Fibroblast of pulmonary artery (primary cell): Measurements from ENCODE around the gene TUBGCP6.

Source experiments
- DNase-seq: peaks from one replicate; pipeline ENCODE4 v3.0.0-alpha.2; 2010; ENCODE audit warnings: low read depth
- H3K4me3 ChIP-seq: replicated peaks from 2 replicates; pipeline ENCODE4 v1.5.1; 2011; ENCODE audit warnings: low read depth, mild to moderate bottlenecking, control low read depth, low read length, moderate library complexity
- TF ChIP-seq, protein P1 (sequence below): IDR thresholded peaks from 2 replicates; pipeline ENCODE4 v1.5.1; 2011; ENCODE audit warnings: mild to moderate bottlenecking, control low read depth, low read length, inconsistent platforms; ENCODE audit errors: missing control alignments

Gene TUBGCP6

DNA sequence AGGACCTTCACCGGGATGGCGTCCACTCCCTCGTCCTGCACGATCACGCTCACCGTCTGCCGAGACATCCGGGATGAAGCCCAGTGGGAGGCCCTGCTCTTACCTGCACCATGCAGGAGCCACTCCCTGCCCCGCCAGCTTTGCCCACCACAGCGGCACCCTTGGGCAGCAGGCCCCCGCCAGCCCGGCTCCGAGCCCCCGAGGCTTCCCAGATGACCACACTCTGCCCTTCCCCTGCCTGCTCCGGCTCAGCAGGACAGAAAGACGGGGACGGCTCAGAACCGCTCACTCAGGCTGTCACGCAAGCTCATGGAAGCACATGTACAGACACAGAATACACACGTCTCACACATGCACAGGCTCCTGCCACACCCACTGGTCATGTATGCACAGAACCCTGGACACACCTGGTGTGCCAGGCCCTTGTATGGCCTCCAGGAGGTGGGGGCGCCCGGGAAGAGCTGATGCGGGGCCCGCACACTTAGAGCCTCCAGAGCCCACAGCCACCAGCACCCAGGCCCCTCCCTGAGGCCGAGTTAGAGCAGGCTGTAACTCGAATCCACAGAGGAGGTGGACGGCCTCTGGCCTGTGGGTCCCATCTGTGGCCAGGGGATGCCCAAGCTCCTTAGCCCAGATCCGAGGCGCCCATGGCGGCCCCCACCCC lies 34.3 kb upstream of the TUBGCP6 start:
- no peak for DNase-seq
- H3K4me3 ChIP-seq, result no peak overlapping the region
- TF ChIP-seq, protein P1, sequence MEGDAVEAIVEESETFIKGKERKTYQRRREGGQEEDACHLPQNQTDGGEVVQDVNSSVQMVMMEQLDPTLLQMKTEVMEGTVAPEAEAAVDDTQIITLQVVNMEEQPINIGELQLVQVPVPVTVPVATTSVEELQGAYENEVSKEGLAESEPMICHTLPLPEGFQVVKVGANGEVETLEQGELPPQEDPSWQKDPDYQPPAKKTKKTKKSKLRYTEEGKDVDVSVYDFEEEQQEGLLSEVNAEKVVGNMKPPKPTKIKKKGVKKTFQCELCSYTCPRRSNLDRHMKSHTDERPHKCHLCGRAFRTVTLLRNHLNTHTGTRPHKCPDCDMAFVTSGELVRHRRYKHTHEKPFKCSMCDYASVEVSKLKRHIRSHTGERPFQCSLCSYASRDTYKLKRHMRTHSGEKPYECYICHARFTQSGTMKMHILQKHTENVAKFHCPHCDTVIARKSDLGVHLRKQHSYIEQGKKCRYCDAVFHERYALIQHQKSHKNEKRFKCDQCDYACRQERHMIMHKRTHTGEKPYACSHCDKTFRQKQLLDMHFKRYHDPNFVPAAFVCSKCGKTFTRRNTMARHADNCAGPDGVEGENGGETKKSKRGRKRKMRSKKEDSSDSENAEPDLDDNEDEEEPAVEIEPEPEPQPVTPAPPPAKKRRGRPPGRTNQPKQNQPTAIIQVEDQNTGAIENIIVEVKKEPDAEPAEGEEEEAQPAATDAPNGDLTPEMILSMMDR, result no peak

DNA sequence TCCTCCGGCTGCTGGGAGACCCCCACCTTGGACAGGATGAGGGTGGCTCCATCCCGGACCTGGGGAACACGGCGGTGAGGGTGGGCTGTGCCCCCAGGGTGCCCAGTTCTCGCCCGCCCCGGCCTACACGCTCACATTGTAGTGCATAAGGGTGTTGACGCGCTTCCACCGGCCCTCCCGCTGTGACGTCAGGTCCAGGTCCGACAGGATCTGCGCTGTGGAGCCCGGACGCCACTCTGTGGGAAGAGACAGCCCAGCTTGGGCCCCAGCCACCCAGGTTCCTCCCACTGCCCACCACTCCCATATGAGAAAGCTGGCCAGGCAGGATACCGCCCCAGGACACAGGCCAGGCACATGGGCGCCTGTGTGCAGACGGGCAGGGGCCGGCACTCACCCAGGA lies 33.6 kb upstream of the TUBGCP6 start:
- DNase-seq, result no peak
- TF ChIP-seq, protein P1, result no peak
- no peak overlapping the region for H3K4me3 ChIP-seq

DNA sequence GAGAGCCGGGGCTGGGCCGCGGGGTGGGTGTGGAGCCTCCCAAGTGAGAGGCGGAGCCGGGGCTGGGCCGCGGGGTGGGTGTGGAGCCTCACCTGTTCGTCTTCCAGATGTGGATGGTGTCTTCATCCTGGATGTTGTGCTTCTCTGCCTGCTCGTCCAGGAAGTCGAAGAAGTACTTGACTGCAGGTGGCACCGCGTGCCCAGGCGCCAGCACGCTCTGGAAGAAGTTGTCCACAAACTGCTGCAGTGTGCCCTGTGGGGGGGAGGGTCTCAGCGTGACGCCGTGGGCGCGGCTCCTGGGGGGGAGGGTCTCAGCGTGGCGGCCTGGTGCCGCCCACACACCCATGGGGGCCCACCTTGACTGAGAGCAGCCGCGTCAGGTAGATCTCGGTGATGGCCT lies 32.9 kb upstream of the TUBGCP6 start:
- TF ChIP-seq, protein P1, result no peak
- no peak overlapping the region for H3K4me3 ChIP-seq
- DNase-seq, result no peak

DNA sequence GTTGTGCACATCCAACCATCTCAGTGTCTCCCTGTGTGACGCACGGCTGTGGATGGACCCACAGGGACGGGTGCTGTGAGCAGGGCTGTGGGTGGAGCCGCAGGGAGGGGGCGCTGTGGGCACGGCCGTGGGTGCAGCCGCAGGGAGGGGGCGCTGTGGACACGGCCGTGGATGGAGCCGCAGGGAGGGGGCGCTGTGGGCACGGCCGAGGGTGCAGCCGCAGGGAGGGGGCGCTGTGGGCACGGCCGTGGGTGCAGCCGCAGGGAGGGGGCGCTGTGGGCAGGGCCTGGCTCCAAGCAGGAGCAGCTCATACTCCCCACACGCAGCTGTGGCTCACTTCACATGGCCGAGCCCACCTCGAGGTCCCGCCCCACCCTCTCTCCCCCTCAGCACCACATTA lies 31.3 kb upstream of the TUBGCP6 start:
- peak; percentile 67 for DNase-seq
- no peak overlapping the region for H3K4me3 ChIP-seq
- TF ChIP-seq, protein P1, result no peak

DNA sequence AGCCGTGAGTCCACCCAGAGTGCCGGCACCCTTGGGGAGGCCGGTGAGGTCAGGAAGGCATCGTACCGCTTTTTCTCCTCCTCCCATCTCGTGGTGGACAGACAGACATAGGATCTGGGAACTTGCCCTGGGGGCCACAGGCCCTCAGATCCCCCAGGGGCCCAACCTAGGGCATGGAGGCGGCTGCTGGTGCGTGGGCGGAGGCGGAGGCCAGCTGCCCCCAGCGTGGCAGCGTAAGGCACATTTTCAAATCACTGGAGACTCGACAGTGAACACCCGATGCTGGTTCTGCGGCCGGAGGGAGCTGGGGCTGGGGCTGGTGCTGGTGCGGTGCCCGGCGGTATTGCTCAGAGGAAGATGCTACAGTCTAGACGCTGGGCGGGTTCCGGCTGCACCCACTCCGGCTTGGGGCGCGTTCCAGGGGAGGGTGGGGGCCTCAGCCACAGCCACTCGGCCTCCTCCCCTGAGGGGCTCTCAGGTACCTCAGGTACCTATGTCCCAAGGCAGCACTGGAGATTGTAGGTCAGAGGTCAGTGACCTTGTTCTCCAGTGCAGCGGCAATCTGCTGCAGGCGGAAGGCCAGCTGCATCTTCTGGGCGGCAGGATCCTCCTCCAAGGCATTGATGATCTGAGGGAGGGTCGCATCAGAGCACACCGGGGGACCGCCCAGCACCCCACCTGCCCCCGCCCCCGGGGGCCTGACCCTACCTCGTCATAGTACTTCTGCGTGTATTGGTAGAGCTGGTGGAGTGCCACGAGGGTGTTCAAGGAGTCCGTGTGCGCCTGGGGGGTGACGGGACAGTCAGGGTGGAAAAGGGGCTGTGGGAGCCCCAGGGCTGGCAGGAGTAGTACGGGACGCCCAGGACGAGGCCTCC lies 30.6 kb upstream of the TUBGCP6 start:
- DNase-seq, result no peak
- TF ChIP-seq, protein P1, result no peak
- no peak overlapping the region for H3K4me3 ChIP-seq

DNA sequence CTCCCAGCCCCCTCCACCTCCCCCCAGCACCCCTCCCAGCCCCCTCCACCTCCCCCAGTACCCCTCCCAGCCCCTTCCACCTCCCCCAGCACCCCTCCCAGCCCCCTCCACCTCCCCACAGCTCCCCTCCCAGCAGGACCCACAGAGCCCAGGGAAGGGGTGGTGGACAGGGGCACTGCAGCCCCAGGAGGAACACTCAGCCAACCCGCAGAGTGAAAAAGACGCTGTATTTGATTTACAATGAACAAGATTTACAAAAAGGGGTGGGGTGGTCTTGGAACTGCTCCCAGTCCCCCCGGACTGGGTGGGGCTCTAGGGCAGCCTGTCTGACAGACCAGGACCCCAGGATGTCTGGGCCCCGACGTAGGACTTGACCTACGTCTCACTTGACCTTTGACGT lies 29.9 kb upstream of the TUBGCP6 start:
- no peak overlapping the region for H3K4me3 ChIP-seq
- TF ChIP-seq, protein P1, result no peak
- no peak for DNase-seq
